Measurements from ENCODE around the gene EFS. TPM values are rescaled to one million over a fixed set of nuclear protein-coding genes. Genes with fewer than 3 reads are reported as not detected.

The EFS gene
- total and polyA plus RNA-seq, 9 donors, result 10.8 to 44.2 (median 29.2) TPM

DNA sequence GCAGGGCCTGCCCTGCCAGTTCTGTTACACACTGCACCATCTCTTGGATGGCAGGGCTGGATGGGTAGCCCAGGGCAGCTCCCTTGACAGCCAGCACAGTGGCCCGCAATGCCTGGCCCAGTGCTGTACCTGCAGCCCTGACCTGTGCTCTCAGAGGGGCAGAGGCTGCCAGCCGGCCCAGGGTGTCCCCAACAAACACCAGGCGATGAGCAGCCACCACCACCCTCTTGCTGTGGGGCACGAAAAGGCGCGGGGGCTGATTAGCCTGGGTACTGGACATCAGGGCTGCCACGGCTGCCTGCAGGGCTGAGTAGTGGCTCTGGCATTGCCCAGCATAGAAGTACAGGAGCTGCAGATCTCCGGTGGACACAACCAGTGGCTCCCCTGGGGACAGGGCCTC, 7.7 kb downstream of the EFS start:
- no peaks in the 10 kb centered on the region for H3K9me3 ChIP-seq
- DNase-seq, result no peak
- TF ChIP-seq EP300 (IDR thresholded peaks at IDR 0.05) (no peak), POLR2A (IDR thresholded peaks at IDR 0.05) (no peak)
- TF ChIP-seq, protein P1, sequence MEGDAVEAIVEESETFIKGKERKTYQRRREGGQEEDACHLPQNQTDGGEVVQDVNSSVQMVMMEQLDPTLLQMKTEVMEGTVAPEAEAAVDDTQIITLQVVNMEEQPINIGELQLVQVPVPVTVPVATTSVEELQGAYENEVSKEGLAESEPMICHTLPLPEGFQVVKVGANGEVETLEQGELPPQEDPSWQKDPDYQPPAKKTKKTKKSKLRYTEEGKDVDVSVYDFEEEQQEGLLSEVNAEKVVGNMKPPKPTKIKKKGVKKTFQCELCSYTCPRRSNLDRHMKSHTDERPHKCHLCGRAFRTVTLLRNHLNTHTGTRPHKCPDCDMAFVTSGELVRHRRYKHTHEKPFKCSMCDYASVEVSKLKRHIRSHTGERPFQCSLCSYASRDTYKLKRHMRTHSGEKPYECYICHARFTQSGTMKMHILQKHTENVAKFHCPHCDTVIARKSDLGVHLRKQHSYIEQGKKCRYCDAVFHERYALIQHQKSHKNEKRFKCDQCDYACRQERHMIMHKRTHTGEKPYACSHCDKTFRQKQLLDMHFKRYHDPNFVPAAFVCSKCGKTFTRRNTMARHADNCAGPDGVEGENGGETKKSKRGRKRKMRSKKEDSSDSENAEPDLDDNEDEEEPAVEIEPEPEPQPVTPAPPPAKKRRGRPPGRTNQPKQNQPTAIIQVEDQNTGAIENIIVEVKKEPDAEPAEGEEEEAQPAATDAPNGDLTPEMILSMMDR (IDR thresholded peaks at IDR 0.05), result no peak
- H3K27me3 ChIP-seq, result no peaks in the 10 kb centered on the region
- H3K27ac ChIP-seq, result no peak overlapping the region
- no peaks in the 10 kb centered on the region for H3K4me1 ChIP-seq (ENCODE audit: insufficient read depth)
- no peaks in the 10 kb centered on the region for H3K36me3 ChIP-seq
- intact Hi-C loops (cut with DNase I), result no loop called here
- 77 to 87% (median 80%) methylated on average over 8 of the region's 8 CpGs for WGBS, 3 donors
- H3K4me3 ChIP-seq, result no peak overlapping the region

GRCh38 chr14:23356662-23357061, 8.3 kb downstream of the EFS start:
- no peak overlapping the region for H3K4me3 ChIP-seq
- H3K9me3 ChIP-seq, result no peaks in the 10 kb centered on the region
- H3K27me3 ChIP-seq, result no peaks in the 10 kb centered on the region
- TF ChIP-seq, protein P1 (IDR thresholded peaks at IDR 0.05), result no peak
- H3K4me1 ChIP-seq (ENCODE audit: insufficient read depth), result peaks cover 2% of the 10 kb centered on the region
- intact Hi-C loops (cut with DNase I), result no loop called here
- DNase-seq, result no peak
- no peak overlapping the region for H3K27ac ChIP-seq
- H3K36me3 ChIP-seq, result no peaks in the 10 kb centered on the region
- 92 to 100% (median 94%) methylated on average over 4 of the region's 4 CpGs for WGBS, 3 donors

GRCh38 chr14:23355871-23356435, 9.0 kb downstream of the EFS start:
- WGBS, 3 donors, result 78 to 86% (median 83%) methylated on average over 6 of the region's 6 CpGs
- peaks cover 4% of the 10 kb centered on the region for H3K4me1 ChIP-seq (ENCODE audit: insufficient read depth)
- TF ChIP-seq, protein P1 (IDR thresholded peaks at IDR 0.05), result no peak
- no peak for TF ChIP-seq POLR2A (IDR thresholded peaks at IDR 0.05)
- TF ChIP-seq EP300 (IDR thresholded peaks at IDR 0.05), result no peak
- no peak for DNase-seq
- H3K36me3 ChIP-seq, result no peaks in the 10 kb centered on the region
- no peak overlapping the region for H3K27ac ChIP-seq
- intact Hi-C loops (cut with DNase I), result no loop called here
- no peaks in the 10 kb centered on the region for H3K9me3 ChIP-seq
- H3K27me3 ChIP-seq, result no peaks in the 10 kb centered on the region
- no peak overlapping the region for H3K4me3 ChIP-seq

DNA sequence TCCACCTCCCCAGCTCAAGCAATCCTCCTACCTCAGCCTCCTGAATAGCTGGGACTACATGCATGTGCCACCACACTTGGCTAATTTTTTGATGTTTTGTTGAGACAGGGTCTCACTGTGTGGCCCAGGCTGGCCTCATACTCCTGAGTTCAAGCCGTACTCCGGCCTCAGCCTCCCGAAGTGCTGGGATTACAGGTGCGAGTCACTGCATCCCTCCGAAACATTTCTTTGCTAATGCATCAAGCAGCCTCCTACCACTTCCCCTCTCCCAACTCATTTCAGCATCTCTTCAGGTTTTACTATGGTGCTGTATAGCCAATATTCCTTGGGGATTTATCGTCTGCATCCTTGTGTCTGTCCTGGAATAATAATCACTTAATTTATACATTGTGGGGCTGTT, 10.0 kb downstream of the EFS start:
- Histone ChIP-seq H3K4me3 (no peak overlapping the region), H3K27ac (no peak overlapping the region), H3K4me1 (ENCODE audit: insufficient read depth) (peaks cover 4% of the 10 kb centered on the region), H3K9me3 (no peaks in the 10 kb centered on the region), H3K27me3 (no peaks in the 10 kb centered on the region), H3K36me3 (no peaks in the 10 kb centered on the region)
- TF ChIP-seq POLR2A (IDR thresholded peaks at IDR 0.05) (no peak), EP300 (IDR thresholded peaks at IDR 0.05) (no peak)
- TF ChIP-seq, protein P1 (IDR thresholded peaks at IDR 0.05), result no peak
- intact Hi-C loops (cut with DNase I), result no loop called here
- DNase-seq, result no peak
- 78 to 83% (median 79%) methylated on average over 6 of the region's 6 CpGs for WGBS, 3 donors

Data from ovary (tissue), 9 donors.